Right ventricle myocardium inferior (tissue), 1 donor: ENCODE measurements around the gene C18orf63. TPM values are rescaled to one million over a fixed set of nuclear protein-coding genes. Genes with fewer than 3 reads are reported as not detected.
A peak's percentile ranks its signal among the peaks of the same experiment; 100 is the strongest.

Experiments
- ATAC-seq: fragments of 200-7000 bp; cut with Tn5 transposase; one replicate; pipeline ENCODE4 v1.9.1; 2020; ENCODE audit warnings: mild to moderate bottlenecking, moderate library complexity
- DNase-seq: peaks from one replicate; pipeline ENCODE4 v3.0.0; 2021; ENCODE audit errors: missing footprints
- intact Hi-C: fragments of 100-400 bp; cut with DNase I; formaldehyde crosslinking; loops from one replicate; pipeline ENCODE4 v1.11.0; 2022
- long read RNA-seq: library from polyadenylated mRNA; unstranded; transcript quantifications from one replicate; pipeline ENCODE4 v2.0.0, GENCODE V29; 2021
- total RNA-seq: library from RNA; stranded (reverse); fragmentation: NEBNext Ultra II Directional; extraction: Animal tissue kit (Norgen Biotek cat#: 25700); gene quantifications from one replicate; pipeline ENCODE4 v1.2.1, GENCODE V29; 2021
- donor health status: DM: no; HTN: yes; CAD: no; lungs with severe emphysema.

C18orf63 gene
- total RNA-seq = not detected
- long read RNA-seq = 0 reads

- ATAC-seq (no peak), DNase-seq (no peak)
- intact Hi-C loops = no loop called here
Measured at GRCh38 chr18:74315464-74316256, at the start of gene C18orf63. TSS of gene C18orf63 (plus strand) at chr18:74315839. CDS start at chr18:74317866, 2,027 bp downstream.

GRCh38 chr18:74266161-74266560 is 49.5 kb upstream of the C18orf63 start:
- ATAC-seq (no peak), DNase-seq (no peak)
- intact Hi-C loops = no loop called here

GRCh38 chr18:74268175-74268574 is 47.5 kb upstream of the C18orf63 start:
- DNase-seq (no peak), ATAC-seq (no peak)
- intact Hi-C loops = no loop called here

GRCh38 chr18:74268933-74269620 is 46.6 kb upstream of the C18orf63 start:
- intact Hi-C loops = no loop called here
- DNase-seq (no peak), ATAC-seq (peak; percentile 87)

- no peak for ATAC-seq
- intact Hi-C loops = no loop called here
Measured at GRCh38 chr18:74271635-74272034, 44.0 kb upstream of the C18orf63 start.

GRCh38 chr18:74273394-74273793 is 42.2 kb upstream of the C18orf63 start:
- intact Hi-C loops = no loop called here
- DNase-seq (no peak), ATAC-seq (no peak)

More at GRCh38 chr18:74271635-74272034, 44.0 kb upstream of the C18orf63 start:
- DNase-seq = no peak

- intact Hi-C loops = no loop called here
- DNase-seq (no peak), ATAC-seq (no peak)
Measured at GRCh38 chr18:74274700-74275099, 40.9 kb upstream of the C18orf63 start.

- ATAC-seq = no peak
- DNase-seq = no peak
- intact Hi-C loops = no loop called here
Measured at GRCh38 chr18:74275736-74276135, 39.9 kb upstream of the C18orf63 start.

- ATAC-seq = no peak
- no peak for DNase-seq
- intact Hi-C loops = no loop called here
Measured at GRCh38 chr18:74276609-74277008, 39.0 kb upstream of the C18orf63 start.

- intact Hi-C loops = no loop called here
- no peak for ATAC-seq
- DNase-seq = no peak
Measured at GRCh38 chr18:74277296-74277695, 38.3 kb upstream of the C18orf63 start.

GRCh38 chr18:74278058-74278457 is 37.6 kb upstream of the C18orf63 start:
- DNase-seq = peak; percentile 79
- peak; percentile 35 for ATAC-seq
- intact Hi-C loops = no loop called here

GRCh38 chr18:74278983-74279382 is 36.7 kb upstream of the C18orf63 start:
- intact Hi-C loops = no loop called here
- DNase-seq (no peak), ATAC-seq (no peak)

- no peak for DNase-seq
- intact Hi-C loops = no loop called here
Measured at GRCh38 chr18:74281011-74281979, 34.3 kb upstream of the C18orf63 start.

GRCh38 chr18:74281980-74282754 is 33.5 kb upstream of the C18orf63 start:
- intact Hi-C loops = no loop called here
- DNase-seq = peak; percentile 46
- peak; percentile 73 for ATAC-seq

More at GRCh38 chr18:74281011-74281979, 34.3 kb upstream of the C18orf63 start:
- ATAC-seq = no peak

- DNase-seq (no peak), ATAC-seq (no peak)
- intact Hi-C loops = no loop called here
Measured at GRCh38 chr18:74282755-74283554, 32.7 kb upstream of the C18orf63 start.

GRCh38 chr18:74283646-74284045 is 32.0 kb upstream of the C18orf63 start:
- ATAC-seq (no peak), DNase-seq (peak; percentile 56)

GRCh38 chr18:74284191-74284979 is 31.3 kb upstream of the C18orf63 start:
- intact Hi-C loops = no loop called here
- ATAC-seq (peak; percentile 78), DNase-seq (peak; percentile 55)

More at GRCh38 chr18:74283646-74284045, 32.0 kb upstream of the C18orf63 start:
- intact Hi-C loops = no loop called here
